CD14-positive monocyte (primary cell): Measurements from ENCODE around the gene PARVB. TPM values are rescaled to one million over a fixed set of nuclear protein-coding genes. Genes with fewer than 3 reads are reported as not detected.
A peak's percentile ranks its signal among the peaks of the same experiment; 100 is the strongest.

Experiments used
- DNase-seq, 3 donors: peaks; one replicate each; pipeline ENCODE4 v3.0.0-alpha.2; 2011 to 2022
- H2AFZ ChIP-seq: 2 replicates; pipeline ENCODE4 v1.6.0; 2012; ENCODE audit warnings: mild to moderate bottlenecking, low read depth, low read length, inconsistent platforms; ENCODE audit not compliant: insufficient read depth, poor library complexity, severe bottlenecking
- H3K27ac ChIP-seq, 2 donors: 1 replicate in 1 of 2; 2 replicates in 1 of 2; pipeline ENCODE4 v1.5.1; 2012 to 2013; ENCODE audit warnings: low read length in 2 of 2, control low read depth in 1 of 2, inconsistent platforms in 1 of 2, low read depth in 1 of 2, mild to moderate bottlenecking in 1 of 2
- H3K27me3 ChIP-seq, 2 donors: one replicate each; pipeline versions ENCODE4 v1.6.0 to v1.6.1; 2011 to 2013; ENCODE audit warnings: low read length in 2 of 2; ENCODE audit not compliant: control insufficient read depth in 2 of 2, insufficient read depth in 2 of 2
- H3K36me3 ChIP-seq, 2 donors: replicated peaks in 1 of 2; 1 replicate in 1 of 2; 2 replicates in 1 of 2; pipeline versions ENCODE4 v1.5.1 to v1.6.1; 2012 to 2013; ENCODE audit warnings: low read length in 2 of 2, control low read depth in 1 of 2, inconsistent platforms in 1 of 2, mild to moderate bottlenecking in 1 of 2; ENCODE audit not compliant: insufficient read depth in 2 of 2, control insufficient read depth in 1 of 2
- H3K4me1 ChIP-seq, 2 donors: 1 replicate in 1 of 2; 2 replicates in 1 of 2; pipeline versions ENCODE4 v1.5.1 to v1.6.1; 2012 to 2013; ENCODE audit warnings: low read length in 2 of 2, control low read depth in 1 of 2, inconsistent platforms in 1 of 2, mild to moderate bottlenecking in 1 of 2, moderate library complexity in 1 of 2; ENCODE audit not compliant: insufficient read depth in 2 of 2, control insufficient read depth in 1 of 2
- H3K4me2 ChIP-seq: replicated peaks from 2 replicates; pipeline ENCODE3; 2012; ENCODE audit warnings: low read length, moderate library complexity, mild to moderate bottlenecking; ENCODE audit not compliant: poor library complexity, severe bottlenecking; ENCODE audit errors: extremely low read depth
- H3K4me3 ChIP-seq, 3 experiments: fragments of 200-600 bp in 1 of 3; sonication (generic) in 1 of 3; replicated peaks in 1 of 3; 1 replicate in 2 of 3; 2 replicates in 1 of 3; pipeline ENCODE4 v1.5.1; 2011 to 2013; ENCODE audit warnings: low read length in 3 of 3, mild to moderate bottlenecking in 3 of 3, control low read depth in 2 of 3, low read depth in 2 of 3, inconsistent platforms in 1 of 3, moderate library complexity in 1 of 3
- H3K79me2 ChIP-seq: 2 replicates; pipeline ENCODE4 v1.6.0; 2012; ENCODE audit warnings: mild to moderate bottlenecking, control low read depth, inconsistent platforms, low read length, moderate library complexity; ENCODE audit not compliant: insufficient read depth
- H3K9ac ChIP-seq: 2 replicates; pipeline ENCODE4 v1.6.0; 2017; ENCODE audit warnings: low read length, mild to moderate bottlenecking; ENCODE audit not compliant: insufficient read depth, poor library complexity, severe bottlenecking
- H3K9me3 ChIP-seq, 2 donors: replicated peaks in 1 of 2; 1 replicate in 1 of 2; 2 replicates in 1 of 2; pipeline versions ENCODE4 v1.5.1 to v1.6.1; 2012 to 2013; ENCODE audit warnings: low read length in 2 of 2, control low read depth in 1 of 2; ENCODE audit not compliant: control insufficient read depth in 1 of 2, insufficient read depth in 1 of 2
- H4K20me1 ChIP-seq: 2 replicates; pipeline ENCODE4 v1.6.0; 2012; ENCODE audit warnings: mild to moderate bottlenecking, low read length, control low read depth, moderate library complexity; ENCODE audit not compliant: insufficient read depth
- H3K27ac Mint-ChIP-seq, 7 donors: one replicate each; pipeline ENCODE4 v1.8.0; 2020; ENCODE audit warnings: mild to moderate bottlenecking in 7 of 7, mixed read lengths in 7 of 7, moderate library complexity in 6 of 7, inconsistent platforms in 2 of 7
- H3K27me3 Mint-ChIP-seq, 3 donors: one replicate each; pipeline ENCODE4 v1.8.0; 2021 to 2022; ENCODE audit warnings: low read depth in 3 of 3, mild to moderate bottlenecking in 3 of 3, mixed read lengths in 3 of 3, moderate library complexity in 3 of 3, inconsistent platforms in 1 of 3
- H3K36me3 Mint-ChIP-seq, 2 donors: one replicate each; pipeline ENCODE4 v1.8.0; 2020; ENCODE audit warnings: mixed read lengths in 2 of 2, inconsistent platforms in 1 of 2, mild to moderate bottlenecking in 1 of 2
- H3K4me1 Mint-ChIP-seq: one replicate; pipeline ENCODE4 v1.8.0; 2020; ENCODE audit warnings: mild to moderate bottlenecking, mixed read lengths
- H3K4me3 Mint-ChIP-seq, 2 donors: one replicate each; pipeline ENCODE4 v1.8.0; 2020; ENCODE audit warnings: mild to moderate bottlenecking in 2 of 2, mixed read lengths in 2 of 2, moderate library complexity in 1 of 2
- H3K9me3 Mint-ChIP-seq, 7 donors: one replicate each; pipeline ENCODE4 v1.8.0; 2020 to 2022; ENCODE audit warnings: mixed read lengths in 7 of 7, mild to moderate bottlenecking in 6 of 7, moderate library complexity in 6 of 7, inconsistent platforms in 2 of 7
- CTCF ChIP-seq: fragments of 200-600 bp; IDR thresholded peaks from one replicate; pipeline ENCODE4 v1.8.0; 2022; ENCODE audit warnings: antibody characterized with exemption, mild to moderate bottlenecking
- WGBS: methylation state at CpG from one replicate; pipeline ENCODE4 v1.1.5; 2013; ENCODE audit warnings: missing lambda C conversion rate; ENCODE audit not compliant: insufficient coverage; 5-methylcytosine and 5-hydroxymethylcytosine counted together
- intact Hi-C, 2 donors: fragments of 100-400 bp; cut with micrococcal nuclease; formaldehyde crosslinking; loops; one replicate each; pipeline versions ENCODE4 v1.15.0 to v1.15.1; 2023
- polyA plus RNA-seq, 3 donors: library from polyadenylated mRNA; depleted of rRNA in 1 of 3; unstranded in 2 of 3; stranded (reverse) in 1 of 3; fragments of 300-500 nt in 2 of 3; fragments of >200 nt in 1 of 3; fragmentation: Illumina TruSeq in 2 of 3; gene quantifications; 1 replicate in 2 of 3; 2 replicates in 1 of 3; pipeline ENCODE4 v1.2.3, GENCODE V29; 2012 to 2021

Gene PARVB
- polyA plus RNA-seq, 3 donors, result 13.4 to 38.5 (median 17.9) TPM

- H3K27ac ChIP-seq, result no peak overlapping the region
- H3K4me3 ChIP-seq, result no peak overlapping the region
- H4K20me1 ChIP-seq, result peaks cover 6% of the 10 kb centered on the region
- no peaks in the 10 kb centered on the region for H3K4me1 Mint-ChIP-seq
- peak overlapping the region in 1 of 7 donors; percentile 21 for H3K27ac Mint-ChIP-seq
- peaks cover 0 to 2% (median 0%) of the 10 kb centered on the region in 7 donors for H3K9me3 Mint-ChIP-seq
- no peaks in the 10 kb centered on the region for H3K79me2 ChIP-seq
- intact Hi-C loops, result no loop called here
- no peak for DNase-seq
- H3K4me1 ChIP-seq, result no peaks in the 10 kb centered on the region
- H3K9me3 ChIP-seq, result no peaks in the 10 kb centered on the region
- H3K36me3 Mint-ChIP-seq, result peaks cover 24 to 34% of the 10 kb centered on the region in 2 donors
- H3K9ac ChIP-seq, result no peak overlapping the region
- 98% methylated on average over 12 of the region's 15 CpGs for WGBS
- peaks cover 18 to 49% of the 10 kb centered on the region in 2 donors for H3K36me3 ChIP-seq
- H2AFZ ChIP-seq, result no peak overlapping the region
- H3K4me2 ChIP-seq, result no peak overlapping the region
- peaks cover 0 to 3% (median 2%) of the 10 kb centered on the region in 3 donors for H3K27me3 Mint-ChIP-seq
- no peak overlapping the region for H3K4me3 Mint-ChIP-seq
- no peak for TF ChIP-seq CTCF
- no peaks in the 10 kb centered on the region for H3K27me3 ChIP-seq
These were observed 65.8 kb downstream of the PARVB start for GRCh38 chr22:44089717-44090570.

- Mint-ChIP-seq H3K36me3 (peaks cover 24 to 40% of the 10 kb centered on the region in 2 donors), H3K9me3 (peaks cover 0 to 2% (median 0%) of the 10 kb centered on the region in 7 donors), H3K4me3 (no peak overlapping the region), H3K4me1 (no peaks in the 10 kb centered on the region), H3K27me3 (peaks cover 0 to 3% (median 2%) of the 10 kb centered on the region in 3 donors), H3K27ac (peak overlapping the region in 2 of 7 donors; percentile 14 to 21)
- Histone ChIP-seq H3K9me3 (no peaks in the 10 kb centered on the region), H3K9ac (no peak overlapping the region), H3K4me1 (no peaks in the 10 kb centered on the region), H3K79me2 (no peaks in the 10 kb centered on the region), H3K27ac (no peak overlapping the region), H3K36me3 (peaks cover 20 to 55% of the 10 kb centered on the region in 2 donors), H4K20me1 (peaks cover 1% of the 10 kb centered on the region), H3K4me3 (no peak overlapping the region), H3K27me3 (no peaks in the 10 kb centered on the region), H3K4me2 (no peak overlapping the region), H2AFZ (no peak overlapping the region)
- WGBS, result 89% methylated on average over 7 of the region's 9 CpGs
- intact Hi-C loops, result no loop called here
- DNase-seq, result no peak
- no peak for TF ChIP-seq CTCF
These were observed 66.4 kb downstream of the PARVB start for GRCh38 chr22:44090571-44090905.
